Ureter (tissue), 1 donor: Measurements from ENCODE around the gene SERINC5. TPM values are rescaled to one million over a fixed set of nuclear protein-coding genes. Genes with fewer than 3 reads are reported as not detected.
"Not testable (repeated sequence)": the region's sequence is repeated elsewhere in the genome, so short reads cannot be mapped to it uniquely, and the experiment has no call there.

Experiments
- DNase-seq: peaks from one replicate; pipeline ENCODE4 v3.0.0-alpha.2; 2020; ENCODE audit warnings: low spot score
- total RNA-seq: library from RNA; stranded (reverse); gene quantifications from one replicate; pipeline ENCODE4 v1.2.4, GENCODE V29; 2023
- donor health status: DM: yes; HTN: yes; CAD: no.

The SERINC5 gene
- total RNA-seq, 1 donor from 2014 or later = 89.9 TPM

DNA sequence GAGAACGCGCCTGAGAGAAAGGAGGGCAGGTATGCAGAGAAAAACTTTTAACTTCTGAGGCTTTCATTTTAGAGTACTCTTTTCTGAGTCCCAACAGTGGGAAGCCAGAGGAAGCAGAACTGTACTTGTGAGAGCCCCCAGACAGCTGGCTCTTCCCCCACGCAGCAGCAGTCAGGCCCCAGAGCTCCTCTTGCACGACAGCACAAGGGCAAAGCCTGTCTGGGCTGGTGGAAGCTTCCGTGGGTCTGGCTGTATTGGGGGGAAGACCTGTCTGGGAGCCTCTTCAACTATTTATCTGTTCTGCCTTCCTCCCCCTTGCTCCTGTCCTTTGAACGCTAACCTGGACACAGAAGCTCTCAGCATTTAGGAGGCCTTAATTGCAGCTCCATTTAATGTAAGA is 152.5 kb downstream of the SERINC5 start:
- DNase-seq = no peak

DNA sequence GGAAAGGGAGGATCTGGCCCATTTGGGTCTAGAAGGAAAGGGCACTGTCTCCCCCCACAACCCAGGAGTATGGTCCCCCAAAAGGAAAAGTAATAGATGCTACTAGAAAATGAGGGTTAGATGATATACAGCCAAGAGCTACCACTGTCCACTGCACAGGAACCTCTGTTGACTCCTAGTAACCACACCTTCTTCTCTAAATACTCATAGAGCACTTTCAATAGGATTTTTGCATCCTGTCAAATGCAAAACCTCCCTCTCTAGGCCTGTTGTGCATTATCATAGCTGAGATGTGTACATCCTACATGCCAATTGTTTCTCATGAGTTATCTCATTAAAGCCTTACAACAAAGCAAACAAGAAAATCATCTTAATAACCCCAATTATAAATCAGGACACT is 153.9 kb downstream of the SERINC5 start:
- no peak for DNase-seq

DNA sequence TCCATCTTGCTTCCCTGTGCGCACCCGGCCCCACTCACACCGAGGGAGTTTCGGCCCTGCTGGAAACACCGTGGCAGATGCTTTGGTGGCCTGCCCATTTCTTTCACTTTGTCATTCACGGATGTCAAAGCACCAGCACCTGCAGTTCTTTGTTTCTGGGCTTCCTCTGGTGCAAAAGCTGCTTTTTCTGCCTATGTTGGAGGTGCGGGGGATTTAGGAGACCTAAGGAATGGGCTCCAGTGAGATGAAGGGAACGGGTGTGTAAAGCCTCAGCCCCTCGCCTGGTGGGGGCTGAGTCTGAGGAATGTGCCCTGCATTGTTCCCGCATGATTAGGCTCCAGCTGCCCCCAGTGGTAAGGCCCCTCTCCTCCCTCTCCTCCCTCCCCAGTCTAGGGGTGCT is 158.4 kb downstream of the SERINC5 start:
- no peak for DNase-seq

GRCh38 chr5:80094236-80094738 is 161.6 kb downstream of the SERINC5 start:
- DNase-seq = no peak

- DNase-seq = no peak
Measured at GRCh38 chr5:80093796-80094195, 162.1 kb downstream of the SERINC5 start.

DNA sequence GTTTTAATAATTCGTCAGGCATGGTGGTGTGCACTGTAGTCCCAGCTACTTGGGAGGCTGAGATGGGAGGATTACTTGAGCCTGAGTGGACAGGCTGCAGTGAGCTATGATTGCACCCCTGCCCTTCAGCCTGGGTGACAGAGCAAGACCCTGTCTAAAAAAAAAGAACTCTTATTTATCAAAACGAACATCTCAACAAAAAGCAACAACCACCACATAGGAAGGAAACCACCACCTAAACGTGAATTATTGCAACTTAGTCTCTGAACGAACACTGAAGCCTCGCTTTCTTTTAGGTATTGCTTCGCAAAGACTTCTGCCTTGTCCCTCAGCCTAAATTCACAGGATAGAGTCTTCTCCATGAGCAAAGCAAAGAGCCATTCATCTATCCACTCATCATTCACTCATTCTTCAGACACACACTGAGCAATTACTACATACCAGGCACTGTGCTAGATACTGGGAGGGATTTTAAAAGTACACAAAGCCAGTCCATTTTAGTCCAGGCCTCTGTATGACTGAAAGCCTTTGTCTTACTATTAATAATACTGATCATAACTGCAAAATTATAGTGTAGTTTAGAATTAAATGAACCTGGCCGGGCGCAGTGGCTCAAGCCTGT is 163.3 kb downstream of the SERINC5 start:
- no peak for DNase-seq

DNA sequence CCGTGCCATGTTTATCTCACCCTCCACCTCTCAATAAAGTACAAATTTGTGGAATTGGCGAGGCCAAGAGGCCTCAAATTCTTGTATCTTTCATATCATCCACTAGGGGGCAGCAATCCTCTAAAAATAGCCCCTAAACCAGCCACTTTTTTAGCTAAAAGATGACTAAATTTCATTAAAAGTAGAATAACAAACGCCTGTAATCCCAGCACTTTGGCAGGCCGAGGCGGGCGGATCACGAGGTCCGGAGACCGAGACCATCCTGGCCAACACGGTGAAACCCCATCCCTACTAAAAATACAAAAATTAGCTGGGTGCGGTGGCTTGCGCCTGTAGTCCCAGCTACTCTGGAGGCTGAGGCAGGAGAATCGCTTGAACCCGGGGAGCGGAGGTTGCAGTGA is 164.1 kb downstream of the SERINC5 start:
- DNase-seq = not testable (repeated sequence)

DNA sequence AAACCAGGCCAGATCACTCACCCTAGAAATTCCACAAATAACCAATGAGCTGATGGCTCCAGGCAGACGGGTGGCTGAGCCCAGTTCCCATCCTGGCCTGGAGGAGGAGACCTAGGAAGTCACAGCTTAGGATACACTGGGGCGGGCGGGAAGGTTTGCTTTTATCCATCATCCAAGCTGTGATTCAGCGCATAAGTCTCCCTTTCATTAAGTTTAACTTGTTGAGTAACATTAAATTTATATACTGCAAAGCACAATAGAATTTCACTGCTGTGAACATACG is 165.0 kb downstream of the SERINC5 start:
- no peak for DNase-seq

- DNase-seq = no peak
Measured at GRCh38 chr5:80083101-80083890, 172.6 kb downstream of the SERINC5 start.

DNA sequence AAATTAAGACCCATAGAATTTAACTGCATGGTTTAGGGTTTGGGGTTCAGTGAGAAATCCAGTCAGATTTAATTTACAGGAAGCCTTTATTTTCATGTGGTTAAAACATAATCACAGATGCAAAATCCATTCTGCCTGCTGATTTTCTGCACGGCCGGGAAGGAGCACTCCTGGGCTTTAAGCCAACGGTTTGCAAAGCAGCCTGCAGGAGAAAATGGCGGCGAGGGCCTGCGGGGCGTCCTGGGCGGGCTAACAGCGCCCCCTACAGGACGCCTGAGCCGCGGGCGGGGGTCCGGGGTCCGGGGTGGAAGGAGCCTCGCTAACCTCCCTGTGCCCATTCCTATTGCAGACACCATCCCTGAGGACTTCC is 173.1 kb downstream of the SERINC5 start:
- DNase-seq = peak; percentile 76

DNA sequence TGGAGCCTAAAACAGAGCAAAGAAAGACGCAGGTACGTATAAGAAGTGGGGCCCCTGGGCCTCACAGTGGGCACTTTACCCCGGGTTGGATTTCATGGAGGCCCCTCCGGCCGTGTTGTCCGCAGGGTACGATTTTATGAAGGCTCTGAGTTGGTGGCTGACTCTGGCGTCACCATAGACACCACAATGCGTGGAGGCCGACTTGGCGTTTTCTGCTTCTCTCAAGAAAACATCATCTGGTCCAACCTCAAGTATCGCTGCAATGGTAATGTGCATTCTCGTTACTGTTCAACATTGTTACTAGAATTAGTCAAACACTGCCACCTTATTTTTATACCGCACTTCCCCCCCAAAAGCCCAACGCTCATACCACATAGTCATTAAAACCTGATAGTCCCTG is 173.6 kb downstream of the SERINC5 start:
- DNase-seq = no peak

- DNase-seq = no peak
Measured at GRCh38 chr5:80078921-80079320, 176.9 kb downstream of the SERINC5 start.

DNA sequence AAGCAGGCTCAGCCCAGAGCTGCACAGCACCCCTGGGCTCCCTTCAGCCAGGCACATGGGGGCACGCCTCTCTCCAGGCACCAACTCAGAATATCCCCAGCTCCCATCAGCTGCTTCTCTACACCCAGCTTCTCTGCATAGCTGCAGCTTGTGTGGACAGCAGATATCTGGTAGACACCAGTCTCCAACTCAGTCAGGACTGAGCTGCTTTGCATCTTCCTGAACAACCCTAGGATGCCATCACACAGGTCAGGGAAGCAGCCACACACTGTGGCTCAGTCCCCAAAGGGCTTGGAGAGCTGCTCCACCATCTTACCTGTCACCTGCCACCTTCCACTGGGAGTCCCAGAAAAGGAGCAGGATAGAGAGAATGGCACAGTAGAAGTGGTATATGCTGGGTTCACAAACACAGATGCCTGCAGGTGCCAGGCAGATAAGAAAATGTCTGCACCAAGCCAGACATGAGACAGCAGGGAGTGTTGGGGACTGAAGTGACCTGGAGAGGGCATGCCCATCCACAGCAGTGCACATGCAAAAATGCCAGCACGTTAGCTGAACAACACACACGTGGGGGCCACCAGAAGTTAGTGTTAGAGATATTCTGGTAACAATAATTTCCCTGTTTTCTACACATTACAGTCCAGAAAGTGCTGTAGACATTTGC is 178.7 kb downstream of the SERINC5 start:
- no peak for DNase-seq

GRCh38 chr5:80076131-80077050 is 179.5 kb downstream of the SERINC5 start:
- DNase-seq = no peak

DNA sequence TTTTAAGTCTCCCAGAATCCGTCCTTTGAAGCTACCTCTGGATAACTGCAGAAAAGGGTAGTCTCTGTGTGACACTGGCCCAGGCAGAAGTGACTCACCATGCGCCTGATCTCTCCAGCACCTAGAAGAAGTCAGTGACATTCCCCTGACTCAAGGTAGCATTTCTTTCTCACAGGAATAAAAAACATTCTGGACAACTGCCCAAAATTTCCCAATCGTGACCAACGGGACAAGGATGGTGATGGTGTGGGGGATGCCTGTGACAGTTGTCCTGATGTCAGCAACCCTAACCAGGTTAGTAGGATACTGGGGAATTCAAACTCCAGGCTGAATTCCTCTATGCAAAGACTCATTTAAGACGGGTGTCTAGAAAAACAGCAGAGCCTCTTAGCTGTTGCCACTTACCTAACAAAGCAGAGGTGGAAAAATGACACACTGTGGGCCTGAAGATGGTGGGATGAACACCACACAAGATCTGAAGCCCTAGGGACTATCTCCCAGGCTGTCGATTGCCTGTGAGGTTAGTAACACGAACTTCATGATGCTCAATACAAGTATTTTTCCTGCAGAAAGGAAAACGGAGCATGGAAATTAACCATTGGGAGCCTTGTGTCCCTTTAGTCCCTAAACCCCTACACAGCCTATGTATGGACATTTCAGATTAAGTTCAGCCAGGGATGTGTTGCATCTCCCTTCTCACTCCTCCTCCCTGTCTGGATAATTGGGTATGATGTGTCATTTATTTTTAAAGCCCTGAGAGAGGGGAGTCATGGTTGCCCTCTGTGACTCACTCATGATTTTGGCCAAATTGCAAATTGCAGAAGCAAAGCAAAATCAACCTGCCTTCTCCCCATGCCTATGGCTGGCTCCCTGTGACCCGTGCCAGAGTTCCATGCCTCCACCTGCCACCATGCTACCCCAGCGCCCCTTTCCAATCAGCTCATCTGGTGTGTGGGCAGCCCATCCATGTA is 183.5 kb downstream of the SERINC5 start:
- DNase-seq = no peak

DNA sequence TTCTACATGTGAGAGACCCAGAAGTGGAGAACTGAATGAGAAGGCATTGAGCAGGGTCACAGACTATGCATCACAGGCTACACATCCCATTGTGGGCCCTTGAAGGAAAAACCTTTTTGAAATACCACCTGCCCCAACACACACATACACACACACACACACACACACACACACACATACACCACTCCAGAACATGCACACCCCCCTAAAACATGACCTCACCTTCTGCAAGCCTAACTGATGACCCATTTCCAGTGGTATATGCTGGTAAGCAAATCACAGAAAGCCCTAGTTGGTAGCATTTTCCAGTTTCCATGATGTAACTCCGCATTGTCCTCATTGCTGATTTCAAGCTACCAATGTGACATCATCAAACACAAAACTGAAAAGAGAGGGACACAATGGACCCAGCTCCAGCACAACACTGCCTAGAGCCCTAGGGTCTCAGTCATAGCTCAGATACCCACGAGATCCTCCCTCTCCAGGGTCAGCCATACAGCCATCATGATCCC is 184.3 kb downstream of the SERINC5 start:
- DNase-seq = no peak

DNA sequence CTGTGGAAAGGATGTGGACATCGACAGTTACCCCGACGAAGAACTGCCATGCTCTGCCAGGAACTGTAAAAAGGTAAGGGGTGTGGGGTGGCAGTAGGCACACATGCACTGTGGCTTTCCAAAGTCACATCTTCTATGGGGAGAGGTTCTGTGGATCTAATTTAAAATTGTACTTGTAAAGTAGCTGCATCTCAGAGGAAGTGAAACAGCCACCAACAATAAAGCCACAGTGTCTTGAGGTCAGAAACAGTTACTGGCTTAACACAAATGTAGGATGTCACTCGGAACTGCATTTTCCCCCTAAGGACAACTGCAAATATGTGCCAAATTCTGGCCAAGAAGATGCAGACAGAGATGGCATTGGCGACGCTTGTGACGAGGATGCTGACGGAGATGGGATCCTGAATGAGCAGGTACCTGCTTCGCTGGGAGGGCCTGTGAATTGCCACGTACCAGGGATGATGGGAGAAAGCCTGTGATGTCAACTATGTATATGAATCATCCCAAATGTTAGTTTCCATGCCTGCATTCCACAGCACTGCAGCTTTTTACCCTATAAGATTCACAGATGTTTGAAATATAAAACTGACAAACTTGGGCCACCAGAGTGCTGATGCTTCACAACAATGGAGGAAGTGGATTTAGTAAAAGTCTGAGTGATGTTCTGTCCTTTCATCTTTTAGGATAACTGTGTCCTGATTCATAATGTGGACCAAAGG is 185.4 kb downstream of the SERINC5 start:
- DNase-seq = no peak

DNA sequence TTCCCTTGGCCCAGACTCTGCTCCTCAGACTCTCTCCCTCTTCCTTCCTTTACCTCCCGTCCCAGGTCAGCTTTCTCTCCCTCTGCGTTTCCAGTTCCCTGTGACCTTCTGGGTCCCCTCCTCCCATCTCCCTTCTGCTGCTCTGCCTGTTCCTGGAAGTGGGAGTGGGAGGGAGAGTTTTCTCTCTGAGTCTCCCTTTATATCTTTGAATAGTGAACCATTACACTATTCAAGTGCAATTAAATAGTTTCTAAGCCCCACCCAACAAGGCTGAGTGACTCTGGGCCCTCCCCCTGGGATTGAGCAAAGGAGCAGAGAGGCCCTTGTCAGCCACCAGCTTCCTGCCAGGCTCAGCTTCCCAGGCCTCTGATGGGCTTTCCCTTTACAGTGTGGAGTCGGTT is 185.9 kb downstream of the SERINC5 start:
- no peak for DNase-seq

DNA sequence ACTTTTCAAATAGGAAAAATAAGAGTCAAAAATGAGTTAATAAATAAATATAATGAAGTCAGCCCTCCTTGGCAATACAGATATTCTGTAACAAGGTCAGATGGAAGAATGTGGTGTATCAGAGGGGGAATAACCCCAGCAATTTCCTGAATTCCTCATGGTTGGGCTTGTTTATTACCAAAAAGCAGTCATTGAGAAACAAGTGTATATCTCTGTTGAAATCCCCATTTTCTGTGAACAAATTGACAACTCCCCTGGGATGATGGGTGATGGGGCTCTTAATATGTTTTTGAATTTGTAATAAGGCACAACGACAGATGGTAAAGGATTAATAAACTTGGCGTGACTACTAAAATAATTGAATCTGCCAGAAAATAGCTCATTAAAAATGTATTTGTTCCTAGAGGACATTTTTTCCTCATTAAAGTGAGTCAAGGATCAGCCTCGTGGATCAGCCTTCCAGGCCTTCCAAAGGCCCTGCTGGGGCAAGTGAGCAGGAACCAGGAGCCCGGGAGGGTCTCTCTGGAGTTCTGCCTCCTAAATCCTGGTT is 186.5 kb downstream of the SERINC5 start:
- no peak for DNase-seq

- no peak for DNase-seq
Measured at GRCh38 chr5:80068775-80069174, 187.1 kb downstream of the SERINC5 start.
